Keratinocyte (primary cell): ENCODE measurements around the gene AKAP10. TPM values are rescaled to one million over a fixed set of nuclear protein-coding genes. Genes with fewer than 3 reads are reported as not detected.
"Not testable (repeated sequence)": the region's sequence is repeated elsewhere in the genome, so short reads cannot be mapped to it uniquely, and the experiment has no call there.

Source experiments
- DNase-seq: peaks from one replicate; pipeline ENCODE4 v3.0.0-alpha.2; 2011; ENCODE audit warnings: low read depth, missing footprints, low spot score
- FAIRE-seq: peaks from 2 replicates; lab custom pipeline; 2011; peaks lifted over from hg19 to GRCh38; lab: Jason Lieb, UNC
- H2AFZ ChIP-seq: 2 replicates; pipeline ENCODE4 v1.6.0; 2012; ENCODE audit warnings: low read length, control low read depth, inconsistent platforms; ENCODE audit not compliant: control insufficient read depth
- H3K27ac ChIP-seq: 2 replicates; pipeline ENCODE4 v1.5.1; 2011; ENCODE audit warnings: low read length; ENCODE audit not compliant: control insufficient read depth, insufficient read depth
- H3K27me3 ChIP-seq: 3 replicates; pipeline ENCODE4 v1.6.0; 2011; ENCODE audit warnings: low read length; ENCODE audit not compliant: control insufficient read depth, insufficient read depth; ENCODE audit errors: extremely low read depth
- H3K36me3 ChIP-seq, 2 experiments: 2 replicates in 1 of 2; 3 replicates in 1 of 2; pipeline ENCODE4 v1.5.1; 2011; ENCODE audit warnings: low read length in 2 of 2, mild to moderate bottlenecking in 1 of 2; ENCODE audit not compliant: control insufficient read depth in 2 of 2, insufficient read depth in 2 of 2; ENCODE audit errors: extremely low read depth in 1 of 2
- H3K4me1 ChIP-seq: 3 replicates; pipeline ENCODE4 v1.5.1; 2011; ENCODE audit warnings: low read length; ENCODE audit not compliant: control insufficient read depth, insufficient read depth; ENCODE audit errors: extremely low read depth
- H3K4me2 ChIP-seq: 3 replicates; pipeline ENCODE4 v1.6.0; 2011; ENCODE audit warnings: low read depth, low read length; ENCODE audit not compliant: control insufficient read depth, insufficient read depth; ENCODE audit errors: extremely low read depth
- H3K4me3 ChIP-seq, 3 experiments: fragments of 200-600 bp in 1 of 3; sonication (generic) in 1 of 3; 2 replicates in 2 of 3; 3 replicates in 1 of 3; pipeline ENCODE4 v1.5.1; 2011 to 2016; ENCODE audit warnings: low read length in 3 of 3, mild to moderate bottlenecking in 3 of 3, control low read depth in 2 of 3, inconsistent platforms in 1 of 3, low read depth in 1 of 3, mixed read lengths in 1 of 3, mixed run types in 1 of 3, moderate library complexity in 1 of 3; ENCODE audit not compliant: control insufficient read depth in 2 of 3, insufficient read depth in 2 of 3; ENCODE audit errors: extremely low read depth in 1 of 3
- H3K79me2 ChIP-seq: 2 replicates; pipeline ENCODE4 v1.6.0; 2012; ENCODE audit warnings: low read length; ENCODE audit not compliant: control insufficient read depth, insufficient read depth
- H3K9ac ChIP-seq: 3 replicates; pipeline ENCODE4 v1.6.0; 2011; ENCODE audit warnings: low read length; ENCODE audit not compliant: control insufficient read depth, insufficient read depth; ENCODE audit errors: extremely low read depth
- H3K9me1 ChIP-seq: 3 replicates; pipeline ENCODE4 v1.6.0; 2011; ENCODE audit warnings: low read length; ENCODE audit not compliant: control insufficient read depth, insufficient read depth; ENCODE audit errors: extremely low read depth
- H3K9me3 ChIP-seq: 2 replicates; pipeline ENCODE4 v1.5.1; 2012; ENCODE audit warnings: low read depth, low read length; ENCODE audit not compliant: control insufficient read depth
- H4K20me1 ChIP-seq: 3 replicates; pipeline ENCODE4 v1.6.0; 2011; ENCODE audit warnings: low read length; ENCODE audit not compliant: control insufficient read depth, insufficient read depth; ENCODE audit errors: extremely low read depth
- CTCF ChIP-seq, 3 experiments: IDR thresholded peaks in 1 of 3; conservative IDR thresholded peaks in 1 of 3; optimal IDR thresholded peaks in 1 of 3; 2 replicates in 2 of 3; 3 replicates in 1 of 3; pipeline versions ENCODE3 to v1.5.1; 2011; ENCODE audit warnings: low read length in 3 of 3, mild to moderate bottlenecking in 3 of 3, moderate library complexity in 2 of 3, control low read depth in 1 of 3, inconsistent platforms in 1 of 3; ENCODE audit not compliant: insufficient read depth in 2 of 3; ENCODE audit errors: extremely low read depth in 1 of 3
- EZH2 ChIP-seq: IDR thresholded peaks from one replicate; pipeline ENCODE4 v1.6.1; 2012; ENCODE audit warnings: inconsistent platforms, mild to moderate bottlenecking, low read length, moderate library complexity
- dilution Hi-C: fragments of 300-500 bp; cut with MboI; formaldehyde crosslinking; loops from one replicate; pipeline ENCODE4 v1.7.0; 2020; ENCODE audit warnings: low sequenced_read_pairs; ENCODE audit not compliant: extremely low pct_ligation_motif_present
- polyA plus RNA-seq, 5 experiments: library from polyadenylated mRNA; depleted of rRNA in 3 of 5; stranded (reverse) in 3 of 5; stranded (forward) in 1 of 5; unstranded in 1 of 5; fragments of >200 nt; gene quantifications; 1 replicate in 1 of 5; 2 replicates in 3 of 5; 3 replicates in 1 of 5; pipeline versions ENCODE4 v1.2.1 to v1.2.3, GENCODE V29; 2011 to 2012; ENCODE audit warnings: missing spikeins in 2 of 5, low read depth in 1 of 5, low replicate concordance in 1 of 5

Gene AKAP10
- polyA plus RNA-seq, 1 donor (not counting 4 experiments of a cell fraction or from before 2014, with no cell fraction given) = 30.8 TPM

DNA sequence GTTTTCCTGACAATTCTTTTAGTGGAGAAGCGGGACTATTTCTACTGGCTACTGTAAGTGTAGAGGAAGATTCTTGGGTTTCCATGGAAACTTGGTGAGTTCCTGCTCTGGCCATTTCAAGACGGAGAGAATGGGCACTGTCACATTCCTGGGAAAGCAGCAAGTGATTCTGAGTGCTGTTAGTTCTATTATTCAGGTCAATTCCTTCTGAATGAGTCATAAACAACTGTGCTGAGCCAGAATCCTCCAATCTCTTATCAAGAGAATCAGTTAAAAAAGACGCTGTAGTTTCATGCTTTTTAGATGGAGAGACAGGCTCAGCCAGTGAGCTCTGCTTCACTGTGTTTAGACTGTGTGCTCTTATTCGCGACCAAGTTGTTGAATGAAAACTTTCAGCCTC is 19.6 kb downstream of the AKAP10 start:
- Histone ChIP-seq H3K4me1 (peaks cover 10% of the 10 kb centered on the region), H3K79me2 (peaks cover 47% of the 10 kb centered on the region), H3K9me3 (no peaks in the 10 kb centered on the region), H3K9ac (no peak overlapping the region), H3K9me1 (no peaks in the 10 kb centered on the region), H4K20me1 (peaks cover 5% of the 10 kb centered on the region), H3K36me3 (peaks cover 4 to 10% of the 10 kb centered on the region in 2 experiments), H3K4me2 (peak overlapping the region; percentile 63), H3K27ac (no peak overlapping the region), H2AFZ (no peak overlapping the region), H3K27me3 (no peaks in the 10 kb centered on the region), H3K4me3 (peak overlapping the region in 1 of 3 experiments; percentile 5)
- DNase-seq = peak; percentile 32
- TF ChIP-seq EZH2 (no peak), CTCF (optimal IDR thresholded peaks at IDR 0.05 in 1 of 3, IDR thresholded peaks at IDR 0.05 in 1 of 3, conservative IDR thresholded peaks at IDR 0.05 in 1 of 3; ENCODE audit: extremely low read depth in 1 of 3, insufficient read depth in 2 of 3, low read length in 3 of 3) (no peak)
- peak; percentile 93 for FAIRE-seq
- dilution Hi-C loops = no loop called here

DNA sequence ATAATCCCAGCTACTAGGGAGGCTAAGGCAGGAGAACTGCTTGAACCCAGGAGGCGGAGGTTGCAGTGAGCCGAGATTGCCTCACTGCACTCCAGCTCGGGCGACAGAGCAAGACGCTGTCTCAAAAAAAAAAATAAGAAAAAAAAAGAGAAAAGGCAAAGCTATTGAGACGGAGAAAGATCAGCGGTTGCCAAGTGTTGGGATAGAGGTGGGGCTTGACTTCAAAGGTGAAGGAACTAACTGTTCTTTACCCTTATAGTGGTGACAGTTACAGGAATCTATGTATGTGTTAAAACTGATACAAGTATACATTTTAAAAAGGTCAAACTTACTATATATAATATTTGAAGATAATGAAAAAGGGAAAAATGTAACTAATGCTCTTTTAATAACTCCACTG is 22.5 kb downstream of the AKAP10 start:
- Histone ChIP-seq H3K9ac (no peak overlapping the region), H3K79me2 (peaks cover 56% of the 10 kb centered on the region), H3K4me1 (peaks cover 10% of the 10 kb centered on the region), H3K36me3 (peaks cover 4 to 5% of the 10 kb centered on the region in 2 experiments), H2AFZ (no peak overlapping the region), H3K4me2 (no peak overlapping the region), H4K20me1 (peaks cover 5% of the 10 kb centered on the region), H3K27ac (no peak overlapping the region), H3K9me1 (no peaks in the 10 kb centered on the region), H3K4me3 (no peak overlapping the region), H3K9me3 (no peaks in the 10 kb centered on the region), H3K27me3 (no peaks in the 10 kb centered on the region)
- dilution Hi-C loops = no loop called here
- FAIRE-seq (no peak), DNase-seq (no peak)
- TF ChIP-seq CTCF (optimal IDR thresholded peaks at IDR 0.05 in 1 of 3, IDR thresholded peaks at IDR 0.05 in 1 of 3, conservative IDR thresholded peaks at IDR 0.05 in 1 of 3; ENCODE audit: extremely low read depth in 1 of 3, insufficient read depth in 2 of 3, low read length in 3 of 3) = no peak
- TF ChIP-seq EZH2 = no peak

GRCh38 chr17:19951411-19951810 is 26.2 kb downstream of the AKAP10 start:
- dilution Hi-C loops, DNase-seq, H3K4me1 ChIP-seq, H3K9me1 ChIP-seq, H3K9me3 ChIP-seq, H3K27me3 ChIP-seq, H3K27ac ChIP-seq, FAIRE-seq, H3K4me3 ChIP-seq, H2AFZ ChIP-seq, H3K4me2 ChIP-seq, H3K9ac ChIP-seq: not testable (repeated sequence)
- Histone ChIP-seq H3K79me2 (peaks cover 68% of the 10 kb centered on the region), H4K20me1 (peaks cover 11% of the 10 kb centered on the region), H3K36me3 (peaks cover 8 to 11% of the 10 kb centered on the region in 2 experiments)

GRCh38 chr17:19950624-19951195 is 26.9 kb downstream of the AKAP10 start:
- dilution Hi-C loops, H2AFZ ChIP-seq, H3K27ac ChIP-seq, H3K4me2 ChIP-seq, H3K27me3 ChIP-seq, H3K9me3 ChIP-seq, FAIRE-seq, H3K4me1 ChIP-seq, H3K4me3 ChIP-seq, H3K9ac ChIP-seq, H3K9me1 ChIP-seq, DNase-seq: not testable (repeated sequence)
- Histone ChIP-seq H3K79me2 (peaks cover 61% of the 10 kb centered on the region), H3K36me3 (peaks cover 7 to 11% of the 10 kb centered on the region in 2 experiments), H4K20me1 (peaks cover 11% of the 10 kb centered on the region)
